Measurements from ENCODE around the gene HOXB1.

The HOXB1 gene

GRCh38 chr17:48567646-48568354 lies 37.0 kb upstream of the HOXB1 start:
- no peak for DNase-seq (ENCODE audit: low read depth)

- DNase-seq (ENCODE audit: low read depth): no peak
Measured at GRCh38 chr17:48567209-48567608, 36.4 kb upstream of the HOXB1 start.

DNA sequence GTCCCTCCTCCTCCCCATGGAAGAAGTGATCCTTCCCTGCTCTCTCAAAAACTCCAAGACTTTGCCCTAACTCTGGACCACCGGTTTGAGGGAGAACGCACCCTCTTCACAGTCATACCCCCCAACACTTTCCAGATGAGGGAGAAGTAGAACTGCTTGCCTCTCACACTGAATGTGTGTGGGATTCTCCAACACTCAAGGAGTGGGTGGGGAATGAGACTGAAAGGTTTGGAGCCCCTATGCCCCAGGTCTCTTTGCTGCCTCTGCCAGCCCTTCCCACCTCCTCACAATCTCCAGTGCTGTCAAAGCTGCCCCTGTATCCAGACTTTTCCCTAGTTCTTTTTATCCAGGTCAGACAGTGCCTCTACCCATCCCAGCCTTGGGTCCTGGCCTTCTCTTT lies 35.9 kb upstream of the HOXB1 start:
- no peak for DNase-seq (ENCODE audit: low read depth)

GRCh38 chr17:48565925-48566710 lies 35.3 kb upstream of the HOXB1 start:
- no peak for DNase-seq (ENCODE audit: low read depth)

- no peak for DNase-seq (ENCODE audit: low read depth)
Measured at GRCh38 chr17:48565022-48565554, 34.3 kb upstream of the HOXB1 start.

- DNase-seq (ENCODE audit: low read depth): no peak
Measured at GRCh38 chr17:48564188-48565021, 33.6 kb upstream of the HOXB1 start.

DNA sequence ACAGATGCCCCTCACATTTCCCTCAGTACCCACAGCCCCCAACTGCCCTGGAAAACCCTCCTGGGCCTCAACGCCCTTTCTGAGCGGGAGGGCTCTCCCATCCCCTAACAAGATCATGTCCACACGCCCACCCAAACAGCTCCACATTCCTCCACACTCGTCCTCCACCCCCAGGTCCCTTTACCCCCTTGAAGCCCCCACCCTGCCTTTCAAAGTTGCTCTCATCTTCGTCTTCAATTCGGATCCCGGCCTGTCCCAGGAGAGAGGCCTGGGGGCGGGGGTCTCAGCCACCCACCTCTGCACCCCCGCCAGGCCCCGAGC lies 33.0 kb upstream of the HOXB1 start:
- DNase-seq (ENCODE audit: low read depth): no peak

- DNase-seq (ENCODE audit: low read depth): no peak
Measured at GRCh38 chr17:48563385-48563838, 32.6 kb upstream of the HOXB1 start.

DNA sequence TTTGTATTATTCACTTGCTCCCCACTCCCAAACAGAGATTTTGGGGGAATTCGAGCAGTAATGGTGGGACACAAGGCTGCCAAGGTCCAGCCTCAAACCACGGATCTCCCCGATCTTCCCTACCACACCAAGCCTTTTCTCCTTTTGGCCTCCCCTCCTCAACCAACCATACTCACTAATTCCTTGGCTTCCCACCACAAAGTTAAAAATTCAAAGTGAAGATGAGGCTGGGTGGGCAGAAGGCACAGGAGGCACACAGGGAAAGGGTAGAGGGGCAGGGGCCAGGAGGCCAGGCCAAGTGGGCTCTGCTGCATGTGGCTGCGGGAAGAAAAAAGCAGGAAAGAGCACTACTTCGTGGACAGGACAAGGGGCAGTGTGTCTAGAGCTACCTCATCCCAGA lies 32.1 kb upstream of the HOXB1 start:
- DNase-seq (ENCODE audit: low read depth): no peak

DNA sequence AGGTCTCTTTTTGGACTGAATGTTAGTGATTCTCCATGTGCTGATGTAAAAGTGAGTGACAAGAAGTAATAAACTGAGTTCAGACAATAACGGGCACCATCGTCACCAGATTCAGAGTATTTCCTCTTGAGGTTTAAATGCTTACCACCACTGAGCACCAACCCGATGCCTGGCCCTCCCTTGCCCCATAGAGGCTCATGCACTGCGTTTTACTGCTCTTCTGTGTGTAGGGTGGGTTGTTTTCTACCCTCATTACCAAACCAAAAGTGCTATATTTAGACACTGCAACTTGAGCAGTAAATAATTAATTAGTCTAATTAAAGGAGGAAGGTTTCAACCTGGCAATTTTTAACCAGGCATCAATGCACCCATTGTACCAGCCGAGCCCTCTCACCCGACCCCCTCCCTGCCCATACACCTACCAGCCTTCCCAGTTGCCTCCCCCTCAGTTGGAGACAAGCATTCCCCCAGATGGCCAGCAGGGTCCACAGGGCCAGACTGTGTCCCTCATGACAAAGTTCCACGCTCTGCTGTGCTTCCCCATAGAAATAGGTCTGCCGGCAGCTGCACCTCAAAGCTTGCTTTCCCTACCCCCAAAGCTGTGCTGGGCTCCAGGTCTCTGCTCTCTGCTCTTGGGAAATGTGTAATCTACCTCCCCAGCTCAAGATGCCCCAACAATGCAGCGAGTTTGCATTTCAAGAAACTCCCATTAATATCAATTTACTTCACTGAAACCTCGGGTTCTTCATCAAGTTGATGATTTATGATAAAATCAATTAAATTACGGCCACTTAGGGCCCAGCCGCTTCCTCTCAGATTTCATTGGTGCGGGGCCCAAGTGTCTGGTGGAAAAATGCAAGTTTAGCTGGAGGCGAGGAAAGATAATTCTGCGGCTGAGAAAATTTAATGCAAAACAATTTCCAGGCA lies 31.3 kb upstream of the HOXB1 start:
- no peak for DNase-seq (ENCODE audit: low read depth)

- DNase-seq (ENCODE audit: low read depth): no peak
Measured at GRCh38 chr17:48559840-48560817, 29.3 kb upstream of the HOXB1 start.

GRCh38 chr17:48559122-48559839 lies 28.5 kb upstream of the HOXB1 start:
- DNase-seq (ENCODE audit: low read depth): no peak

DNA sequence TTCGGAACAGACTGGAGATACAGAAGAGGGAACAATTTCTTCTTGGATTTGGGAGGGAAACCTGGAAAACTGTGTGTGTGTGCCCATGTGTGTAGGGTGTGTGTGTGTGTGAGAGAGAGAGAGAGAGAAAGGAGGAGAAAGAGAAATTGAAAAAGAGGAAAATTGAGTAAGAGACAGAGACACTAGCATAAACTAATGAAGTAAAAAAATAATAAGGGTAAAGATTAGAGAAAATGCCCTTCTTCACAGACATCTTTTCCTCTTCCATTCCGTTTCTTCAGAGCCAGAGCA lies 28.0 kb upstream of the HOXB1 start:
- DNase-seq (ENCODE audit: low read depth): no peak

DNA sequence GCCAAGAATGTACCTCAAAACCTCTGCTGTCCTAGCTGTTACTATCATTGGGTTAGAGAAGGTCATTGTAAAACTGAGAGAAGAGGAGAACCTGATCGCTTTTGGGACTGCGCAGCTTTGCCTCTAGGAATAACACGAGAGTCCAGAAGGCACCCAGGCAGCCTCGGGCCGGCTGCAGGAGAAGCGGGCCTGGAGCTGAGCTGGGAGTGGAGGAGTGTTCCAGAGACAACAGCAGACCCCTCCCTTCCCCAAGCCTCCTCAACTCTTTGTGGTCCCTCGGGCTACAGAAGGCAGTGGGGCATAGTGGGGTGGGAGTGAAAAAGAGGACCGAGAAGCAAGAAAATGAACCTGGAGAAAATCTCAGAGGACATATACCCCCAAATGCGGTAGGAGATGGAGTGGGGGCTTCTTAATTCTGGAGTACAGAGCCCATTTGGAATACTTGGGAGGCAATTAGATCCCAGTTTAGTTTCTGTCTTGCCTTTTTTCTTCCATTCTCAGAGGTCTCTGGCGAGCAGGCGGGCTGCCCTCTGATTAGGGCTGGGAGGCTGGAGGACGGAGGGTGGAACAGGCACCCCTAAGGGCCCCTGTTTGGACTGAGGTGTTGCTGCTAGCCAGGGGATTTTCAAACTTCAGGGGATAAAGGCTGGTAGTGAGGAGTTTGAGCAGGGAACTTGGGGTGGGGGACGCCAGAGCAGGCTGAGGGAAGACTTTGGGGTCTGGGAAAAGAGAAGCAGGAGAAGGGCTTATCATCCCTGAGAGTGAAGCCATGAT lies 27.4 kb upstream of the HOXB1 start:
- no peak for DNase-seq (ENCODE audit: low read depth)

GRCh38 chr17:48556576-48557401 lies 26.0 kb upstream of the HOXB1 start:
- no peak for DNase-seq (ENCODE audit: low read depth)

- DNase-seq (ENCODE audit: low read depth): no peak
Measured at GRCh38 chr17:48556229-48556575, 25.4 kb upstream of the HOXB1 start.

GRCh38 chr17:48555258-48556228 lies 24.7 kb upstream of the HOXB1 start:
- no peak for DNase-seq (ENCODE audit: low read depth)

All from T follicular helper cell (primary cell).